ENCODE measurements around the gene MRPL2.

DNA sequence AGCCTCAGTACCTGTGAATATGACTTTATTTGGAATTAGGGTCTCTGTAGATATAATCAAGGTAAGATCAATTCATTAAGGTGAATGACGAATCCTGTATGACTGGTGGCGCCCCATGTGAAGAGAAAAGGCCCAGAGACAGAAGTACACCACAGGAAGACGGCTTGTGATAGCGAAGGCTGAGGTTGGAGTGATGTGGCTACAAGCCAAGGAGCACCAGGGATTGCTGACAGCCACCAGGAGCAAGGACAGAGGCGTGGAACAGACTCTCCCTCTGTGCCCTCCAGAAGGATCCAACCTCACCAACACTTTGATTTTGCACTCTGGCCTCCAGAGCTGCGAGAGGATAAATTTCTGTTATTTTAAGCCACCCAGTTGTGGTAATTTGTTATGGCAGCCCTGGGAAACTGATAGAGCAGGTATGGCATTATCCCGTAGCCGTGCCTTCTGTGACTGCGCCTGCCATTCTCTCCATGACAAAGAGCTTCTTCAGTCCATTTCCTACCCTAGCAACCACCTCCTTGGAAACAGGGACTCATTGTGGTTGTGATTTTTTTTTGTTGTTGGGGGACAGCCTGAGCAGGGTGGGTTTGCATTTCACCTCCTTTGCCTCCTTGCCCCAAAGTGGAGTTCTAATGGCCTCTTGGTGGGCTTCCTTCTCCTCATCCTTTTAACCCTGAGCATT, 46.4 kb upstream of the MRPL2 start:
- TF ChIP-seq CTCF (IDR thresholded peaks at IDR 0.05) (no peak), ZFX (IDR thresholded peaks at IDR 0.05; ENCODE audit: borderline replicate concordance) (no peak)

Data from 22Rv1 (cell line).